ENCODE measurements around the gene FLYWCH2. TPM values are rescaled to one million over a fixed set of nuclear protein-coding genes. Genes with fewer than 3 reads are reported as not detected.

The FLYWCH2 gene
- polyA plus RNA-seq, 2 of the 4 experiments (the other 2 are of a cell fraction) = 23.2 to 41.2 TPM

GRCh38 chr16:2905241-2905987, 22.4 kb downstream of the FLYWCH2 start (continued):
- TF ChIP-seq BCL3 (IDR thresholded peaks at IDR 0.05) (peak; percentile 98), PHF8 (IDR thresholded peaks at IDR 0.05; ENCODE audit: borderline replicate concordance, low read depth) (peak; percentile 83; the same call in 1 of the 2 replicates), FOSL2 (IDR thresholded peaks at IDR 0.05) (no peak), FOSL2 (CRISPR knock-in tag; IDR thresholded peaks at IDR 0.05) (no peak), MAX (IDR thresholded peaks at IDR 0.05) (peak; percentile 81), TFCP2L1 (CRISPR knock-in tag; IDR thresholded peaks at IDR 0.05) (peak; percentile 71; the same call in 1 of the 2 replicates), BHLHE40 (IDR thresholded peaks at IDR 0.05; ENCODE audit: low read depth, low read length) (no peak), HOXB5 (CRISPR knock-in tag; IDR thresholded peaks at IDR 0.05) (no peak), EHF (CRISPR knock-in tag; IDR thresholded peaks at IDR 0.05) (no peak), HOXA7 (CRISPR knock-in tag; IDR thresholded peaks at IDR 0.05) (no peak), JUN (IDR thresholded peaks at IDR 0.05) (peak; percentile 83 to 98; a peak in 4 of 5 replicates), HDAC2 (IDR thresholded peaks at IDR 0.05) (no peak), FOXS1 (CRISPR knock-in tag; IDR thresholded peaks at IDR 0.05) (no peak), EHMT2 (IDR thresholded peaks at IDR 0.05; ENCODE audit: low read depth) (no peak), NPAS2 (CRISPR knock-in tag; IDR thresholded peaks at IDR 0.05; ENCODE audit: borderline replicate concordance) (no peak), CBX2 (IDR thresholded peaks at IDR 0.05; ENCODE audit: borderline replicate concordance, low read depth) (no peak), USF2 (IDR thresholded peaks at IDR 0.05) (no peak; the same call in 1 of the 2 replicates), PBX3 (IDR thresholded peaks at IDR 0.05) (peak; percentile 63; the same call in 1 of the 2 replicates), HOXB13 (CRISPR knock-in tag; IDR thresholded peaks at IDR 0.05; ENCODE audit: low read depth) (no peak), E2F6 (IDR thresholded peaks at IDR 0.05; ENCODE audit: borderline replicate concordance, low read depth) (no peak; the same call in 1 of the 2 replicates), MAZ (IDR thresholded peaks at IDR 0.05; ENCODE audit: borderline replicate concordance, low read depth, low read length) (0 out of 2 replicates have a peak, but pooled peaks have one; percentile 79), FOSB (CRISPR knock-in tag; IDR thresholded peaks at IDR 0.05) (no peak), POLR2A (IDR thresholded peaks at IDR 0.05; ENCODE audit: low read length) (peak; percentile 100), CTCF (IDR thresholded peaks at IDR 0.05) (no peak), HEYL (CRISPR knock-in tag; IDR thresholded peaks at IDR 0.05) (no peak), NR3C1 (IDR thresholded peaks at IDR 0.05) (no peak), ELK1 (IDR thresholded peaks at IDR 0.05; ENCODE audit: low read depth, low read length) (no peak), KDM1A (IDR thresholded peaks at IDR 0.05; ENCODE audit: low read depth) (no peak), RNF2 (IDR thresholded peaks at IDR 0.05; ENCODE audit: borderline replicate concordance, low read depth) (no peak), ZSCAN20 (CRISPR knock-in tag; IDR thresholded peaks at IDR 0.05) (no peak), RARB (CRISPR knock-in tag; IDR thresholded peaks at IDR 0.05) (no peak), RCOR1 (IDR thresholded peaks at IDR 0.05; ENCODE audit: low read depth, low read length) (no peak), RAD21 (conservative IDR thresholded peaks at IDR 0.05 in 1 of 2, IDR thresholded peaks at IDR 0.05 in 1 of 2) (no peak), HES2 (IDR thresholded peaks at IDR 0.05) (no peak), SMC3 (IDR thresholded peaks at IDR 0.05) (no peak), GATA3 (IDR thresholded peaks at IDR 0.05; ENCODE audit: borderline replicate concordance) (peak; percentile 27; the same call in 1 of the 2 replicates)

All from A549 (cell line).